OCI-LY3 (cell line): ENCODE results near the gene DNASE1L1.

Experiments
- CTCF ChIP-seq: fragments of 200-600, 300-600 bp; sonication (generic); IDR thresholded peaks from 2 replicates; pipeline ENCODE4 v1.5.1; 2014; ENCODE audit warnings: antibody characterized with exemption, low read length, low read depth
- EZH2phosphoT487 ChIP-seq: fragments of 200-600 bp; shearing (Covaris generic); IDR thresholded peaks from 2 replicates; pipeline ENCODE4 v1.6.1; 2018; ENCODE audit warnings: antibody characterized with exemption, mixed run types, low read depth

- TF ChIP-seq CTCF = no peak
- TF ChIP-seq EZH2phosphoT487 = no peak
Observed at GRCh38 chrX:154399527-154400368, 9.3 kb downstream of the DNASE1L1 start.
